ENCODE measurements around the gene C2CD4B.

- TF ChIP-seq ELF4 (CRISPR knock-in tag; IDR thresholded peaks at IDR 0.05; ENCODE audit: low read depth) = no peak
- TF ChIP-seq ZNF423 (CRISPR knock-in tag; IDR thresholded peaks at IDR 0.05) = no peak
Observed at GRCh38 chr15:62186578-62186977, 21.5 kb upstream of the C2CD4B start.

Data from WTC11 (cell line).